PFSK-1 (cell line): ENCODE results near the gene HSF5.

Experiments used
- FOXP2 ChIP-seq: optimal IDR thresholded peaks from 2 replicates; pipeline ENCODE3; 2011; ENCODE audit warnings: borderline replicate concordance, control low read depth, inconsistent platforms; ENCODE audit not compliant: insufficient read depth; ENCODE audit errors: extremely low read length, extremely low read depth
- POLR2AphosphoS5 ChIP-seq: IDR thresholded peaks from 2 replicates; pipeline ENCODE4 v1.6.1; 2012; ENCODE audit warnings: low read depth, mild to moderate bottlenecking, control low read depth, low read length, moderate library complexity
- SIN3A ChIP-seq: IDR thresholded peaks from 2 replicates; pipeline ENCODE4 v1.6.1; 2012; ENCODE audit warnings: mild to moderate bottlenecking, low read length, moderate library complexity, borderline replicate concordance; ENCODE audit not compliant: insufficient read depth
- TAF1 ChIP-seq: IDR thresholded peaks from 2 replicates; pipeline ENCODE4 v1.6.1; 2012; ENCODE audit warnings: low read length, control low read depth, borderline replicate concordance; ENCODE audit not compliant: insufficient read depth
- TF ChIP-seq, protein P1 (sequence below), 2 experiments: IDR thresholded peaks; 2 replicates each; pipeline versions ENCODE4 v1.6.1 to v1.8.0; 2011 to 2012; ENCODE audit warnings: low read depth in 2 of 2, low read length in 2 of 2, control low read depth in 1 of 2, inconsistent platforms in 1 of 2, mild to moderate bottlenecking in 1 of 2, moderate library complexity in 1 of 2; ENCODE audit not compliant: insufficient read depth in 1 of 2

The HSF5 gene

DNA sequence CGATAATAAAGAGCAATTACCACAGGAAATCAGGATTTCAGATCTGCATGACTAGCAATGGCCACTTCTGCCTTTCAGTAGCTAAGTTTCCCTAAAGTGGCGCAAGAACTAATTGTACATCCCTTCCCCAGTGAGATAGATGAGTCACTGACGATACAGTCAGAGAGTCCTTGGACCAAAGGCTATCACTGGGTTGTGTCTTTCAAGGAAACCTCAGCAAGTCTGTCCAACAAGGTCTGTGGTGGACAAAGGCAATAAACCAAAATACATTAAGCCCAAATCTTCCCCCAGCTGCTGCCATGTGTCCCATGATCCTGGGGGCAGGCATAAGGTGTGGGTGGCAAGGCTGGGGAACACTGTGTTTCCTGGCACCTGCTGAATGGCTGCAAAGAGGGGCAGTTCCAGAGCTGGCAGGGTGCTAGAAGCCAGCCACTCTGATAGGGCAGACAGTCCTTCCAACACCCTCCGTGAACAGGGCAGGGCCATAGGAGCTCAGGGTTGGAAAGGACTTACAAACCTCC is 46.8 kb upstream of the HSF5 start:
- no peak for TF ChIP-seq SIN3A
- TF ChIP-seq FOXP2, result no peak
- TF ChIP-seq, protein P1, sequence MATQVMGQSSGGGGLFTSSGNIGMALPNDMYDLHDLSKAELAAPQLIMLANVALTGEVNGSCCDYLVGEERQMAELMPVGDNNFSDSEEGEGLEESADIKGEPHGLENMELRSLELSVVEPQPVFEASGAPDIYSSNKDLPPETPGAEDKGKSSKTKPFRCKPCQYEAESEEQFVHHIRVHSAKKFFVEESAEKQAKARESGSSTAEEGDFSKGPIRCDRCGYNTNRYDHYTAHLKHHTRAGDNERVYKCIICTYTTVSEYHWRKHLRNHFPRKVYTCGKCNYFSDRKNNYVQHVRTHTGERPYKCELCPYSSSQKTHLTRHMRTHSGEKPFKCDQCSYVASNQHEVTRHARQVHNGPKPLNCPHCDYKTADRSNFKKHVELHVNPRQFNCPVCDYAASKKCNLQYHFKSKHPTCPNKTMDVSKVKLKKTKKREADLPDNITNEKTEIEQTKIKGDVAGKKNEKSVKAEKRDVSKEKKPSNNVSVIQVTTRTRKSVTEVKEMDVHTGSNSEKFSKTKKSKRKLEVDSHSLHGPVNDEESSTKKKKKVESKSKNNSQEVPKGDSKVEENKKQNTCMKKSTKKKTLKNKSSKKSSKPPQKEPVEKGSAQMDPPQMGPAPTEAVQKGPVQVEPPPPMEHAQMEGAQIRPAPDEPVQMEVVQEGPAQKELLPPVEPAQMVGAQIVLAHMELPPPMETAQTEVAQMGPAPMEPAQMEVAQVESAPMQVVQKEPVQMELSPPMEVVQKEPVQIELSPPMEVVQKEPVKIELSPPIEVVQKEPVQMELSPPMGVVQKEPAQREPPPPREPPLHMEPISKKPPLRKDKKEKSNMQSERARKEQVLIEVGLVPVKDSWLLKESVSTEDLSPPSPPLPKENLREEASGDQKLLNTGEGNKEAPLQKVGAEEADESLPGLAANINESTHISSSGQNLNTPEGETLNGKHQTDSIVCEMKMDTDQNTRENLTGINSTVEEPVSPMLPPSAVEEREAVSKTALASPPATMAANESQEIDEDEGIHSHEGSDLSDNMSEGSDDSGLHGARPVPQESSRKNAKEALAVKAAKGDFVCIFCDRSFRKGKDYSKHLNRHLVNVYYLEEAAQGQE (IDR thresholded peaks at IDR 0.05; ENCODE audit: insufficient read depth in 1 of 2, low read depth in 2 of 2, low read length in 2 of 2), result no peak
- no peak for TF ChIP-seq POLR2AphosphoS5
- TF ChIP-seq TAF1, result no peak

DNA sequence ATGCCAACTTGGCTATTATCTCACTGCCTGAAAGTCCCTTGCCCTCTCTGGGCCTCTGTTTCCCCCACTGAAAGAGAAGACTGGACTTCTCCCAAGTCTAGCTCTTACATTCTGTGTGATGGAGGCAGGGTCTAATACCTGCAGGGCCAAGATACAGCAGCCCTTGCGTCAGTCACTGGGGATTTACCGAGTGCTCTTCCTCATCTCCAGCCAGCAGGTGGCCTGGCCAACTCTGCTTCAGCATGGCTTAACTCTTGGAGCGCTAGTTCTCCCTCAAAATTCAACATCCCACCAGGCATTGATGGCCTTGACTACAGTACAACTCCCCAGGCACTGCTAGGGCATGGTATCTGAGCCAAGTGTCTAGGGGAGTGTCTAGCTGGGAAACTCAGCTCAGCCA is 46.1 kb upstream of the HSF5 start:
- TF ChIP-seq TAF1 (no peak), POLR2AphosphoS5 (no peak), SIN3A (no peak), FOXP2 (no peak)
- TF ChIP-seq, protein P1 (IDR thresholded peaks at IDR 0.05; ENCODE audit: insufficient read depth in 1 of 2, low read depth in 2 of 2, low read length in 2 of 2), result no peak

DNA sequence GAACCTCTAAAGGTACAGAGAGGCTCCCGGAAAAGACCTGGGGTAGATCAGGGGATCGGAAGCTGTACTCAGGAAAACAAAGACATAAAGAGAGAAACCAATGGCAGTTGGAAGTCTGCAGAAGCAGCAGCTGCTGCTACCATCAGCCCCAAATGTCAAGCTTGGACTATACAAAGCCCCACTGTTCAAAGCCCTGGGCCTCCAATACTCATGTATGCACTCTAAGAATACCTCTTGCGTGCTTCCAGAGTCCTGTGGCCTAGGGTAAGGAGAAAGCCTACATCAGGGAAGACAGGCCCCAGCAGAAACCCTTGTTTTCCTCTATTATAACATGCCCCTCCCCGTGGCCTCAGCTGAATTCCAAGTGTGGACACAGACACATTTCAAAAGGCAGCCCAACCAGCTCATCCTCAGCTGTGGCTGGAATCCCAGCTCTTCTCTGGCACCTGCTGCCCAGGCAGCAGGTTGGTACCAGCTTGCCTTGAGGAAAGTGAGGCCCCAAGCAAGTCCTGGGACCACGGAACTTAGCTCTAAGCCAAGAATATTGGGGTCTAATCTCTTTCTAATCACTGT is 45.5 kb upstream of the HSF5 start:
- TF ChIP-seq, protein P1 (IDR thresholded peaks at IDR 0.05; ENCODE audit: insufficient read depth in 1 of 2, low read depth in 2 of 2, low read length in 2 of 2), result no peak
- TF ChIP-seq TAF1, result no peak
- TF ChIP-seq SIN3A, result no peak
- TF ChIP-seq FOXP2, result no peak
- no peak for TF ChIP-seq POLR2AphosphoS5

DNA sequence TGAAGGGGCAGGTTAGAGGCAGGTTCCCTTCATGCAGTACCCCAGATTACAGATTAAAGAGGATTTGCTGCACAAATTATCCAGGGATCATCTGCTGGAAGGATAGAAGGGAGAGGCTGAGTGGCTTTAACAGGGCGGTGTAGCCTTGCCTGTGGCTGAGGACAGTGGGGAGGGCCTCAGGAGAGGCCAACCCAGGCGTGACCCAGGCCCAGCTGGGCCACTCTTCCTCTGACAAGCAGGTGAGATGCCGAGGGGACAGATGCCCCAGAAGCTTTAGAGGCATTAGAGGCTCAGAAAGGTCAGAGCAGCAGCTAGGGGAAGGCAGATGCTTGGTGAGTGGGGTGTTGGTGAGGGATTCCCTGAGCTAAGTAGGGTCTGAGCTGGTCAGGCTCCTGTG is 44.3 kb upstream of the HSF5 start:
- no peak for TF ChIP-seq TAF1
- no peak for TF ChIP-seq FOXP2
- TF ChIP-seq, protein P1 (IDR thresholded peaks at IDR 0.05; ENCODE audit: insufficient read depth in 1 of 2, low read depth in 2 of 2, low read length in 2 of 2), result no peak
- no peak for TF ChIP-seq SIN3A
- TF ChIP-seq POLR2AphosphoS5, result no peak
